ENCODE results near the gene WNT9A. TPM values are rescaled to one million over a fixed set of nuclear protein-coding genes. Genes with fewer than 3 reads are reported as not detected.

The WNT9A gene
- total RNA-seq, 1 donor = 0.36 TPM

- peak; percentile 89 for DNase-seq (ENCODE audit: insufficient read length, low spot score, missing footprints)
- no peak overlapping the region for H3K4me3 ChIP-seq (ENCODE audit: insufficient read depth, low read length)
Observed at GRCh38 chr1:227887697-227888403, 59.9 kb downstream of the WNT9A start.

GRCh38 chr1:227886993-227887696 is 60.6 kb downstream of the WNT9A start:
- TF ChIP-seq CTCF (IDR thresholded peaks at IDR 0.05; ENCODE audit: extremely low read depth, low read depth, low read length) = no peak
- peak; percentile 89 for DNase-seq (ENCODE audit: insufficient read length, low spot score, missing footprints)
- Histone ChIP-seq H3K36me3 (ENCODE audit: insufficient read depth, low read length) (no peaks in the 10 kb centered on the region), H3K79me2 (ENCODE audit: insufficient read depth, low read length) (no peaks in the 10 kb centered on the region), H3K27ac (ENCODE audit: low read depth, low read length) (no peak overlapping the region), H3K4me1 (ENCODE audit: insufficient read depth, low read length) (no peaks in the 10 kb centered on the region), H2AFZ (ENCODE audit: low read length) (no peak overlapping the region), H4K20me1 (ENCODE audit: insufficient read depth, low read length) (no peaks in the 10 kb centered on the region), H3K4me3 (ENCODE audit: insufficient read depth, low read length) (no peak overlapping the region), H3K9me3 (ENCODE audit: low read depth, low read length) (no peaks in the 10 kb centered on the region), H3K4me2 (ENCODE audit: insufficient read depth, low read length) (no peak overlapping the region), H3K27me3 (ENCODE audit: insufficient read depth, low read length) (no peaks in the 10 kb centered on the region)

More at GRCh38 chr1:227887697-227888403, 59.9 kb downstream of the WNT9A start:
- Histone ChIP-seq H3K4me2 (ENCODE audit: insufficient read depth, low read length) (no peak overlapping the region), H3K36me3 (ENCODE audit: insufficient read depth, low read length) (no peaks in the 10 kb centered on the region), H3K27me3 (ENCODE audit: insufficient read depth, low read length) (no peaks in the 10 kb centered on the region), H3K79me2 (ENCODE audit: insufficient read depth, low read length) (no peaks in the 10 kb centered on the region), H3K4me1 (ENCODE audit: insufficient read depth, low read length) (no peaks in the 10 kb centered on the region), H3K27ac (ENCODE audit: low read depth, low read length) (no peak overlapping the region), H4K20me1 (ENCODE audit: insufficient read depth, low read length) (no peaks in the 10 kb centered on the region), H3K9me3 (ENCODE audit: low read depth, low read length) (no peaks in the 10 kb centered on the region), H2AFZ (ENCODE audit: low read length) (no peak overlapping the region)
- no peak for TF ChIP-seq CTCF (IDR thresholded peaks at IDR 0.05; ENCODE audit: extremely low read depth, low read depth, low read length)

- Histone ChIP-seq H3K36me3 (ENCODE audit: insufficient read depth, low read length) (no peaks in the 10 kb centered on the region), H3K4me1 (ENCODE audit: insufficient read depth, low read length) (no peaks in the 10 kb centered on the region), H3K9me3 (ENCODE audit: low read depth, low read length) (no peaks in the 10 kb centered on the region), H3K4me2 (ENCODE audit: insufficient read depth, low read length) (no peak overlapping the region), H3K27me3 (ENCODE audit: insufficient read depth, low read length) (no peaks in the 10 kb centered on the region), H3K4me3 (ENCODE audit: insufficient read depth, low read length) (no peak overlapping the region), H4K20me1 (ENCODE audit: insufficient read depth, low read length) (no peaks in the 10 kb centered on the region), H2AFZ (ENCODE audit: low read length) (no peak overlapping the region), H3K27ac (ENCODE audit: low read depth, low read length) (no peak overlapping the region), H3K79me2 (ENCODE audit: insufficient read depth, low read length) (no peaks in the 10 kb centered on the region)
- DNase-seq (ENCODE audit: insufficient read length, low spot score, missing footprints) = peak; percentile 79
- TF ChIP-seq CTCF (IDR thresholded peaks at IDR 0.05; ENCODE audit: extremely low read depth, low read depth, low read length) = no peak
Observed at GRCh38 chr1:227886503-227886961, 61.2 kb downstream of the WNT9A start.
